HL-60 (cell line): Measurements from ENCODE around the gene PTPRN2.

Experiments used
- POLR2AphosphoS5 ChIP-seq: IDR thresholded peaks from 2 replicates; pipeline ENCODE4 v1.6.1; 2012; ENCODE audit warnings: low read depth
- TF ChIP-seq, protein P1 (sequence below): IDR thresholded peaks from one replicate; pipeline ENCODE4 v1.5.1; 2011; ENCODE audit warnings: low read length, control low read depth, inconsistent platforms; ENCODE audit not compliant: insufficient read depth

DNA sequence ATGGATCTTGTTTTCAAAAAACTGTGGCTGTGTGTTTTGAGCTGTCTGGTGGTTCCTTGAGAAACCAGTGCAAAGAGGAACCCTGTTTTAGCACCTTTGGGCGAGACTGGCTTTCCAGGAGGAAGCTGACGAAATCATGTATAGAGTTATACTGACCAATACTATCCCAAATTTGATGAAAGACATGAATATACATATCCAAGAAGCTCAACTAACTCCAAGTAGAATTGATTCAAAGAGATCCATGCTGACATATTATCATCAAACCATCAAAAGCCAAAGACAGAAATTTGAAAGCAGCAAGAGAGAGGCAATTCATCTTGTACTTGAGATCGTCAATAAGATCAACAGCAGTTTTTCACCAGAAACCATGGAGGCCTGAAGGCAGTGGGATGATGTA lies 640.1 kb downstream of the PTPRN2 start:
- TF ChIP-seq, protein P1, sequence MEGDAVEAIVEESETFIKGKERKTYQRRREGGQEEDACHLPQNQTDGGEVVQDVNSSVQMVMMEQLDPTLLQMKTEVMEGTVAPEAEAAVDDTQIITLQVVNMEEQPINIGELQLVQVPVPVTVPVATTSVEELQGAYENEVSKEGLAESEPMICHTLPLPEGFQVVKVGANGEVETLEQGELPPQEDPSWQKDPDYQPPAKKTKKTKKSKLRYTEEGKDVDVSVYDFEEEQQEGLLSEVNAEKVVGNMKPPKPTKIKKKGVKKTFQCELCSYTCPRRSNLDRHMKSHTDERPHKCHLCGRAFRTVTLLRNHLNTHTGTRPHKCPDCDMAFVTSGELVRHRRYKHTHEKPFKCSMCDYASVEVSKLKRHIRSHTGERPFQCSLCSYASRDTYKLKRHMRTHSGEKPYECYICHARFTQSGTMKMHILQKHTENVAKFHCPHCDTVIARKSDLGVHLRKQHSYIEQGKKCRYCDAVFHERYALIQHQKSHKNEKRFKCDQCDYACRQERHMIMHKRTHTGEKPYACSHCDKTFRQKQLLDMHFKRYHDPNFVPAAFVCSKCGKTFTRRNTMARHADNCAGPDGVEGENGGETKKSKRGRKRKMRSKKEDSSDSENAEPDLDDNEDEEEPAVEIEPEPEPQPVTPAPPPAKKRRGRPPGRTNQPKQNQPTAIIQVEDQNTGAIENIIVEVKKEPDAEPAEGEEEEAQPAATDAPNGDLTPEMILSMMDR, result no peak
- TF ChIP-seq POLR2AphosphoS5, result no peak
